IPS DF 4.7 (cell line): ENCODE data around the gene PTGER2.

Source experiments
- DNase-seq: peaks from one replicate; pipeline ENCODE4 v3.0.0-alpha.2; 2013; ENCODE audit warnings: low spot score; ENCODE audit errors: extremely low read depth

PTGER2 gene, protein sequence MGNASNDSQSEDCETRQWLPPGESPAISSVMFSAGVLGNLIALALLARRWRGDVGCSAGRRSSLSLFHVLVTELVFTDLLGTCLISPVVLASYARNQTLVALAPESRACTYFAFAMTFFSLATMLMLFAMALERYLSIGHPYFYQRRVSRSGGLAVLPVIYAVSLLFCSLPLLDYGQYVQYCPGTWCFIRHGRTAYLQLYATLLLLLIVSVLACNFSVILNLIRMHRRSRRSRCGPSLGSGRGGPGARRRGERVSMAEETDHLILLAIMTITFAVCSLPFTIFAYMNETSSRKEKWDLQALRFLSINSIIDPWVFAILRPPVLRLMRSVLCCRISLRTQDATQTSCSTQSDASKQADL

DNA sequence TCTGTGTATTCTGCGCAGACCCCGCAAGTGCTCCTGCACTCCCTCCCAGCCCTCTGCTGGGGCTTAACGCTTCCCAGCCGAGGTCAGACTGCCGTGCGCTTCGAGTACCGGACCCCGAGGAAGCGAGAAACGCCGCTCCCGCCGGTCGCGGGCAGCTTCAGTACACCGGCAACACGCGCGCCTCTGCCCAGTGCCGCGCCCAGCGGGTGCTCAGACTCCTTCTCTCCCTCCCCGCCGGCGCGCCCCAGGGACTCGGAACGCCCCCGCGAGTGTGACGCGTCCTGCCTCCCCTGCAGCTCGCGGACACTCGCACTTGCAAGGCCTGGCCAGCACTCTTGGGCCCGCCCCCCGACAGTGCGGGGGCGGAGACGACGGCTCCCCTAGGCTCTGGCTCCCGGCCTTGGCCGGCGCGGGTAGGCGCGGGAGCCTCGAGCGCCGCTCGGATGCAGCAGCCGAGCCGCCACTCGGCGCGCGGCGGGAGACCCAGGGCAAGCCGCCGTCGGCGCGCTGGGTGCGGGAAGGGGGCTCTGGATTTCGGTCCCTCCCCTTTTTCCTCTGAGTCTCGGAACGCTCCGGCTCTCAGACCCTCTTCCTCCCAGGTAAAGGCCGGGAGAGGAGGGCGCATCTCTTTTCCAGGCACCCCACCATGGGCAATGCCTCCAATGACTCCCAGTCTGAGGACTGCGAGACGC is at the start of gene PTGER2:
PTGER2 (plus strand) TSS at position 410 of the 692 bp plus-strand sequence; CDS start at position 647, 237 bp downstream.
- DNase-seq, result no peak

DNA sequence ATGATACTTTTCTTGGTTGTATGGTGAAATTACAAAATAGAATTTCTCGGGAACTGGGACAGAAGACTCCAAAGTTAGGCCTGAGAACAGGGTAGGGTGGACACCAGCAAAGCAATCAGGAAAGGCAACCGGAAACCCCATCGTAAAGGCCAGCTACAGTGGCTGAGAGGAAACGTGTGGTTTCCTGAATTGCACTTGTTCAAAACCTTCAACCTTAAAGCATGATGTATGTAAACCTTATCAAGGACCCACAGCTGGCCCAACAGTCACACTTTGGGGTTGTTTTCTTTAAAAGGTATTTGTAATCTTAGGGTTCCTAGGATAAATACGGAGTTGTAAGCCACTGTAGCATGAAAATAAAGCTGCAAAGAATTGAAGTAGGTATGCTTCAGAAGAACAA is 48.9 kb upstream of the PTGER2 start:
- DNase-seq, result no peak

DNA sequence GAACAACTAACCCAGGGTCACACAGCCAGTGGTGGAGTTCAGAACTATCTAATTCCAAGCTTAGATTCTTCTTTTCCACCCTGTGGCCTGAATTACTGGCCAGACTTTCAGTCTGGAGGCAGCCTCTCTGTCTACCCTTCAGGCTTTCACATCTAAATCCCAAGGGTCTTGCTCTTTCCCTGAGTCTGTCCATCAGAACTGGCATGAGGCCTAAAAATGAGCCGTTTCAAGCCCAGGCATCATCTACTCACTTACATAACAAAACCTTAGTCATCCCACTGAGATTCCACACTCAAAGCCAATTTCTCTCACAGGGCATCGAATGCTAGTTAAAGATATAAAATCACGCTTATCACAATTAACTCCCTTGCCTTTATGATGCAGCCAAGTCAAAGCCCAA is 47.9 kb upstream of the PTGER2 start:
- no peak for DNase-seq

DNA sequence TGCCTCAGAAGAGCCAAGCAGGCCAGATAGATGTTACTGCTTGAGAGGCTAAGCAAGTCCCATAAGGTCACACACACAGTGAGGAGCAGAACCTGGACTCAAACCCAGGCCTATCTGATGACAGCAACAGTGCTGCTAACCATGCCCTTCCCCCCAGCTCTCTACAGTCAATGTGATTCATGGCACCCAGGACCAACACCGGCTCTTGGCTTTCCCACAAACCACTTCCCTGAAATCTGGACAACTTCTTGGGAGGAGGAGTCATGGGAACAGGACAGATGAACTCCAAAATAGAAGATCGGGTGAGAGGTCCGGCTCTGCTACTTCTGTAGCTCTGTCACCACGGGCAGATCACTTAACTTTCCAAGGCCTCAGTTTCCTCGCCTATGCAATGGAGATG is 47.3 kb upstream of the PTGER2 start:
- no peak for DNase-seq

DNA sequence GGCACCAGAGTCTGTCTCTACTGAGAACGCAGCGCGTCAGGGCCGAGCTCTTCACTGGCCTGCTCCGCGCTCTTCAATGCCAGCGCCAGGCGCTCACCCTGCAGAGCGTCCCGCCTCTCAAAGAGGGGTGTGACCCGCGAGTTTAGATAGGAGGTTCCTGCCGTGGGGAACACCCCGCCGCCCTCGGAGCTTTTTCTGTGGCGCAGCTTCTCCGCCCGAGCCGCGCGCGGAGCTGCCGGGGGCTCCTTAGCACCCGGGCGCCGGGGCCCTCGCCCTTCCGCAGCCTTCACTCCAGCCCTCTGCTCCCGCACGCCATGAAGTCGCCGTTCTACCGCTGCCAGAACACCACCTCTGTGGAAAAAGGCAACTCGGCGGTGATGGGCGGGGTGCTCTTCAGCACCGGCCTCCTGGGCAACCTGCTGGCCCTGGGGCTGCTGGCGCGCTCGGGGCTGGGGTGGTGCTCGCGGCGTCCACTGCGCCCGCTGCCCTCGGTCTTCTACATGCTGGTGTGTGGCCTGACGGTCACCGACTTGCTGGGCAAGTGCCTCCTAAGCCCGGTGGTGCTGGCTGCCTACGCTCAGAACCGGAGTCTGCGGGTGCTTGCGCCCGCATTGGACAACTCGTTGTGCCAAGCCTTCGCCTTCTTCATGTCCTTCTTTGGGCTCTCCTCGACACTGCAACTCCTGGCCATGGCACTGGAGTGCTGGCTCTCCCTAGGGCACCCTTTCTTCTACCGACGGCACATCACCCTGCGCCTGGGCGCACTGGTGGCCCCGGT is 46.4 kb upstream of the PTGER2 start, which contains the start of gene PTGDR:
PTGDR (plus strand) TSS at position 198 of the 778 bp plus-strand sequence; CDS start at position 315, 117 bp downstream.
- DNase-seq, result no peak

DNA sequence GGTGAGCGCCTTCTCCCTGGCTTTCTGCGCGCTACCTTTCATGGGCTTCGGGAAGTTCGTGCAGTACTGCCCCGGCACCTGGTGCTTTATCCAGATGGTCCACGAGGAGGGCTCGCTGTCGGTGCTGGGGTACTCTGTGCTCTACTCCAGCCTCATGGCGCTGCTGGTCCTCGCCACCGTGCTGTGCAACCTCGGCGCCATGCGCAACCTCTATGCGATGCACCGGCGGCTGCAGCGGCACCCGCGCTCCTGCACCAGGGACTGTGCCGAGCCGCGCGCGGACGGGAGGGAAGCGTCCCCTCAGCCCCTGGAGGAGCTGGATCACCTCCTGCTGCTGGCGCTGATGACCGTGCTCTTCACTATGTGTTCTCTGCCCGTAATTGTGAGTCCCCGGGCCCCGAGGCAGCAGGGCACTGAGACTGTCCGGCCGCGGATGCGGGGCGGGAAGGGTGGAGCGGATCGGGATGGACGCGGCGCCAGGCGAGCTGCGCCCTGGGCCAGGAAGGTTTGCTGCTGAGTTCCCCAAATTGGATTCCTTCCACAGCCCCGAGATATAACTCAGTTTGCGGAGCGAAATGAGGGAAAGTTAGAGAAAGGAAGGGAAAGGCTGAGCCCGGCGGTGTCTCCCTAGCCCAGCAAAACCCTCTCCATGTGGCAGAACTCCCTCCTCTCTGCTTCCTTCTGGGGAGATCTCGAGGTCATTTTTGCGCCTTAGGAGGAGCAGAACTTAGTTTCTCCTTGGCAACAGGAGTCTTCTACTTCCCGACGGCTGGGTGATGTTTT is 45.6 kb upstream of the PTGER2 start:
- DNase-seq, result no peak

DNA sequence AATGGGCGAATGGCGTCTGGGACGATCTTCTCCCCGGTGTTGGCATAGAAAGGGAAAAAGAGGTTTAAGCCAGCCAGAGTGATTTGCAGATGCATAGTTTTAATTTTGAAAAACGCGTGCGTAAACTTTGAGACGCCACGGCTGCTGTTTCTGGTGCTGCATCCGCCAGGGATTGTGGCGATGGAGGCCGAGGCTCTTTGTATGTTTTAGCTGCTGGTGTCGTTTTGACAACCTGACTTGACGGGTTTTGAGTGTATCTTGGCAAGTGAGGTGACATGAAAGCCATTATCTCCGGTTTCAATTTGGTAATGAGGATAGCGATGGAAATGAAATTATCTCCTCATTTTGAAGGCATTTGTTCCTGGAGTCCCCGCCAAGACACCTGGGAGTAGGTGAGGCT is 45.0 kb upstream of the PTGER2 start:
- no peak for DNase-seq

DNA sequence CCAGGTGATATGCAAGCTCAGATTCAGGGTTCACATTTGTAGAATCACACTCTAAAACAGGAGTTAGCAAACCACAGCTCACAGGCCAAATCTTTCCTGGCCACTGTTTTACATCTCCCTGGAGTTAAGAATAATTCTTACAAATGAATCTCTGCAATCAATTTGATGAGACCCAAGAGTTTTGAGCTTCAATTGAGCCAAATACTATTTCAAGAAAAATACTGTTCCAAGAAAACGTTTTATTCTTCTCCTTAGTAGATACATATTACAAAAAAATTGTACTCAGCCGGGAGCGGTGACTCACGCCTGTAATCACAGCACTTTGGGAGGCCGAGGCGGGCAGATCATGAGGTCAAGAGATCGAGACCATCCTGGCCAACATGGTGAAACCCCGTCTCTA is 44.1 kb upstream of the PTGER2 start:
- DNase-seq, result no peak

DNA sequence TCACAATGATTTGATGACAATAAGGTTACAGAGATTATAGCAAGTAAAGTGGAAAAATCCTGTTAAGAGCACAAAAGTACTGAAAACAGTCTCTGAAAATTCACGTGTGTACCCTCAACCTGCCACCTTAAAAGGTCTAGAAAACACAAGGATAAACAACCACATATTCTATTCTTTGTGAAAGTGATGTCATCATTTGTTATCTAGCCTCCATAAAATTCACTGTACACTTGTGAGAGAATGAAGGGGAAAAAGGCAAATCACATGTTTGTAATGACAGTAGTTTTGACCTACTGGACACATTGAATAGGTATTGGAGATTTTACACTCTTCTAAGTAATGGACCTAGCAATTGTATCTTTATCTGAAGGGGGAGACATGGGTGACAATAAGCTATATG is 42.6 kb upstream of the PTGER2 start:
- DNase-seq, result no peak

DNA sequence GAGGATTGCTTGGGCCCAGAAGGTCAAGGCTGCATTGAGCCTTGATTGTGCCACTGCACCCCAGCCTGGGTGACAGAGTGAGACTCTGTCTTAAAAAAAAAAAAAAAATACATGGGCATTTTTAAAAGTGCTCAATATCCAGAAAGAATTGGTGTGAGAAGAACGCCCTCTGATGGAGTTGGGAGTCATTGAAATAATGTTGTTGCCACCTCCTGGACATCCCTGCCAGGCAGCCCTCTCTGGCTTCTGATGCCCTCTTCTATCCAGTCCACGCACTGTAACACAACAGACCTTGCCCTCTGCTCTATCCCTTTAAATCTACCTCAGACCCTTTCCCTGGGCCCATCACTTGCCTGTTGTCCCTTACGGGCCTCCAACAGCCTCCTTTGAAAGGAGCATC is 41.7 kb upstream of the PTGER2 start:
- DNase-seq, result no peak

DNA sequence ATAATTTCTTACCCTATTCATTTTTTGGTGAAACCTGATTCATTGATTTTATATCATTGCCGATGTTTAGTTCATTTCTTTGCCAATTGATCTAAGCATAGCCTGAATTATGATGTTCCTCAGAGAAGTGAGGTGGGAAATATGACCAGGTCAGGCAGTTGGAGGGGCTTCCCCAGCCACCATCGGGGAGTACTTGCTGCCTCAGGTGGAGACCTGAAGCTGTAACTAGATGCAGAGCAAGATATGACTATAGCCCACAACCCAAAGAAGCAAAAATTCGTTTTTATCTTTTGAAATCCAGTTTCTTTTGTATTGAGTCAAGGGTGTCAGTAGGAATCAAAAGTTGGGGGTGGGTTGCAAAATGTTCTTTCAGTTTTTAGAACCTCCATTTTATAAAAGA is 38.7 kb upstream of the PTGER2 start:
- no peak for DNase-seq

DNA sequence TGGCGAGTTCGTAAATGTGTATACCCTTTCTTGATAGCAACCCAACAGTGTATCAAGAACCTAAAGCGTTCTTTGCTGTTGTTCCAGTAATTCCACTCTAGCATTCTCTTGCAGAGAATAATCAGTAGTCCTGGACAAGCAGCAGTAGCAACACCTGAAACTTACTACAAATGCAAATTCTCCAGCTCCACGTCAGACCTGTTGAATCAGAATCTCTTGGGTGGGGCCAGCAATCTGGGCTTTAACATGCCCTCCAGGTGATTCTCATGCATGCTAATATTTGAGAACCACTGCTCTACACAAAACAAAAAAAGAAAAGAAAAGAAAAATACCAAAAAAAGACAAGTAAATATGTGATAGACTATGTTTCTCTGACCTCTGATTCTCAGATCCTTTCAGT is 36.6 kb upstream of the PTGER2 start:
- DNase-seq, result no peak

DNA sequence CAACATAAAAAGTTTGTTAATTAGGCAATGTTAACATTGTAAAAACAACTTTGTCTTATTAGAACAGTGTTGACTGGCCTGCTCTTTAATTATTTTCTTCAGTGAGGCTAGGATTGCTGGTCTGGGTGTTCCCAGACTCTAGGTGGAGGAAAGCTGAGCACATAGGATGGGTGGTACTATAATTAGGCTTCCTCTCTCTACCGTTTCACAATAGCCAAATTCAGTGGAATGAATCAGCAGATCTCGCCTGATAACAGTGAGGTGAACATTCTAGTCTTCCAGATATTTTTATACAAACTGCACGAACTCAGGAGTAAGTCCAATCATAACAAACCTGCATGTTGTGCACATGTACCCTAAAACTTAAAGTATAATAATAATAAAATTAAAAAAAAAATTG is 34.7 kb upstream of the PTGER2 start:
- DNase-seq, result no peak

DNA sequence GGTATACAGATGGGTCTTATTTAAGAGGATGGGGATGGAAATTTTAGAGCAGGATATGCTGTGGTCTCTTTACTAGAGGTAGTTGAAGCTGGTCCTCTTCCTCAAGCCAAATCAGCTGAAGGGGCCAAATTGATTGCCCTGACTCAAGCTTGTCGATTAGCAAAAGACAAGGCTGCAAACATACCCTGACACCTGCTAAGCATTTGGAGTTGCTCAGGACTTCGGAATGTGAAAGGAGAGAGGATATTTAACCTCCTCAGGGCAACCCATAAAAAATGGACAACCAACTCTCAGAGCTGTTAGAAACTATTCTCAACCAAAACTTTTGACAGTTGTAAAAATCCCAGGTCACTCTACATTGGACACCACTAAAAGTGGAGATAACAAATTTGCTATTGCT is 31.0 kb upstream of the PTGER2 start:
- no peak for DNase-seq

DNA sequence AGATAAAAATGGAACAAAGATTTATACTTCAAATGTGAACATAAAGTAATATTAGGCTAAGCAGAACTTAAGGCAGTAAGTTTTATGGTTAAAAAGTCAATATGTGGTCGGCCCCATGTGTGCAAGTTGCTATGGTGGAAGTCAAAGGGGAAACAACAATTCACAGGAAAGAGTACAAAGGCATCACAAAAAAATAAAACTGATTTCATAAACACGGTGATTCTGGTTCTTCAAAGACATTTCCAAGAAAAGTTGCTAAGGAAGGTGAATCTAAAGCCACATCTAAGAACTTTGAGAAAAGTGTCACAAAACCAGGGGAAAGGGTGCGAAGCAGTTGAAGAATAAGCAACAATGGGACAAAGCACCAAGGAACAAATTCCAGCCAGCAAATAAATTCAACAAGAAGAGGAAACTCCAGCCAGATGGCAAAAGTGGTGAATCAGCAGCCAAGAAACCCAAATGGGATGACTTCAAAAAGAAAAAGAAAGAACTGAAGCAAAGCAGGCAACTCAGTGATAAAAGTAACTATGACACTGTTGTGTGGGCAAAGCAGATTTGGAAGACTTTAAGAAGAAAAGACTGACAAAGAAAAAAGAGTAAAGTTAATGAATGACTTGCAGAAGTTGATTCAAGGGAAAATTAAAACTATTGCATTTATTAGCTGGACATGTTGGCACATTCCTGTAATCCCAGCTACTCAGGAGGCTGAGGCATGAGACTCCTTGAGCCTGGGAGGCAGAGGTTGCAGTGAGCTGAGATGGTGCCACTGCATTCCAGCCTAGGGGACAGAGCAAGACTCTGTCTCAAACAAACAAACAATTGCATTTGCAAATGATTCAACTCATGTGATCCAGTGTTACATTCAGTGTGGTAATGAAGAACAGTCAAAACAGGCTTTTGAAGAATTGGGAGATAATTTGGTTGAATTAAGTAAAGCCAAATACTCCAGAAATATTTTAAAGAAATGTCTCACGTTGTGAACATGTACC is 27.2 kb upstream of the PTGER2 start:
- DNase-seq, result no peak

DNA sequence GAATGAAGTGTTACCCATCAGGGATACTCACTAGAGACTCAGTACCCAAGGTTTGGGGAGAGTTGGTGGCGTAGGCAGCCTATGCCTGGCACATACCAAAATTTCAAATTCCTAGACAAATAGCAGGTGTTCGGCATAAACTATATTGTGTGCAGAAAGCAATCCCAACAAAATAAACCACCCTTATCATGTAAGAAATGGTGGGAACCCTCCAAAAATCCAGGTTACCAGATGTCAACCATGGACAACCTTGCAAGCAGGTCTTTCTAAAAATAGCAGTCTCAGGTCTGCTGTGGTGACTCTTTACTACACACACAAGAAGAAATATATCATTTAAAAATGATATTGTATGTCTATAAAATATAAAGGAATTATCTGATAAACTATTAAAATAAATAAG is 17.7 kb upstream of the PTGER2 start:
- DNase-seq, result no peak

DNA sequence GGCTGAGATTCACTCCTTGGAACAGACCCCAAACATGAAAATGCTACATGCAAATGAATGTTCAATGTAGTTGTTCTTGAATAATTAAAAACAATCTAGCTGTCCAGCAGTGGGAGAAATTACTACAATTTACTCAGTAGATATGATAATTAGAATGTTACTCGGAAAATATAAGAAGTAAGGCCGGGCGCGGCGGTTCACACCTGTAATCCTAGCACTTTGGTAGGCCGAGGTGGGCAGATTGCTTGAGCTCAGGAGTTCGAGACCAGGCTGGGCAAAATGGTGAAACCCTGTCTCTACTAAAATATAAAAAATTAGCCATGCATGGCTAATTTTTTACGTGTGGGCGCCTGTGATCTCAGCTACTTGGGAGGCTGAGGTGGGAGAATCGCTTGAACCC is 15.3 kb upstream of the PTGER2 start:
- no peak for DNase-seq

DNA sequence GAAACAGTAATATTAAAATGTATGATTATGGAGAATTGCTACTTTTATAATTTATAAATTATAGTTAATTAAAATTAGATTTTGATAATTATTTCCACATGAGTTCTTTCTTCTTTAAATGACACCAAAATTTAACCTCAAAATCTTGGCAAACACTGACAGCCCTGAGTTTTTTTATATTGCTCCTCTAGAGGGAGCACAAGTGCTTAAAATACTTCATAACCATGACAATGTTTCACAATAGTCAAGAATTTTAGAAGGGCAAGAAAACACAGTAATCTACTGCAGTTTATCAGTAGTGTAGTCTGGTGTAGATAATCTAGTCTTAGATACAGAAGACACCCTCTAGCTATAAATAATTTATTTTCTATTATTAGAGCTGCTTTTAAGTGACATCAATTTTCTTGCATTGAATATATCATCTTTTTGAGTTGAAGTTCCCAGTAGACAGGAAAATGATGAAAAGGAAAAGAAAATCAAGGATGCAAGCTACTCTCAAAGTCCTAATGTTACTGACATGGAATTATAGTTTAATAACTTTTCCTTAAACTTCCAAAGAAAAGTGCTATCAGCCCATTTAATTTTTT is 14.3 kb upstream of the PTGER2 start:
- DNase-seq, result no peak

DNA sequence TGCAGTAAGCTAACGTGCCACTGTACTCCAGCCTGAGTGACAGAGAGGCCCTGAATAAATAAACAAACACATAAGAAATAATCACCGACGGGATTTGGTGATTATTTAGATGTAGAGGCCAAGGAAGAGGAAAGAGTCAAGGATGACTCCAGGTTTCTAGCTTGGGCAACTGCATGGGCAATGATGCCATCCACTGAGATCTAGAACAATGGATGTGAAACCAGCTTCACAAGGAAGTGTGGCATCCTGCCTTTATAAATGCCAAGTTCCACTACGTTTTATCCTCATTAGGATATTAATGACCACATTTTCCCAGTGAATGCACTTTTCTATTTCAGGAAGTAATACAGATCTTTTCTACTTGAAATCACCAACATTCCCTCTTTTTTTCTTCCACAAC is 10.9 kb upstream of the PTGER2 start:
- DNase-seq, result no peak
